ENCODE measurements around the gene CCDC85C.

CCDC85C gene

DNA sequence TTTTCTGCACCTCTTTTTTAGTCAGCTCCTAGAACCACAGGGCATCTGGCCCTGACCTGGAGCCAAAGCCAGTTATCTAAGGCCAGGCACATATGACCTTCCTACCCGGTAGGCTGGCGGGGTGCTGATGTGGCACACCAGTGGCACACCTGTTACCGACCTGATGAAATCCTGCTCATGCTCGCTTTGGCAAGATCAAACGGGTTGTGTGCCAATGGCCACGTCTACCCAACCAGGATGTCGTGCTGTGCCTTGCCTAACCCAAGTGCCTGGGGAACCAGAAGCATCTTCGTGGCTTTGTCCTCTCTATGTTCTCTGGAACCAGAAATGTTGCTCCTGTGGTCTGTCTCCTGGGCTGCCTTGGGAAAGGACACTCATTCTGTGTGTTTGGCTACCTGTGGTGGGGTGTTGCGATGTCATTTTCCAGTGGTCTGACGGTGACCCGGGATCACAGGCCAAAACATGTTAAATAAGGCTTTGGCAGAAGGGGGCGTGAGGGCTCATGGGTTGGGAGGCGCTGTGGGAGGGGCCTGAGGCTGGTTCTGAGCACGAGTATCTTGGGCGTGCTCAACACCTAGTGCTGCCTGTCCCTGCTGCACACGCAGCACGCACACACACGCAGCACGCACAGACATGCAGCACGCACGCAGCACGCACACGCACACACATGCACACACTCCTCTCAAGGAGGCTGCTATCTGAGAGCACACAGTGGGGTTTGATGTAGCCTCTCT is 94.9 kb downstream of the CCDC85C start:
- Histone ChIP-seq H3K36me3 (peaks cover 75% of the 10 kb centered on the region), H3K4me3 (ENCODE audit: low read depth, low read length) (no peak overlapping the region), H3K27me3 (no peaks in the 10 kb centered on the region), H3K4me1 (no peaks in the 10 kb centered on the region), H3K9me3 (no peaks in the 10 kb centered on the region)
- TF ChIP-seq, protein P1, sequence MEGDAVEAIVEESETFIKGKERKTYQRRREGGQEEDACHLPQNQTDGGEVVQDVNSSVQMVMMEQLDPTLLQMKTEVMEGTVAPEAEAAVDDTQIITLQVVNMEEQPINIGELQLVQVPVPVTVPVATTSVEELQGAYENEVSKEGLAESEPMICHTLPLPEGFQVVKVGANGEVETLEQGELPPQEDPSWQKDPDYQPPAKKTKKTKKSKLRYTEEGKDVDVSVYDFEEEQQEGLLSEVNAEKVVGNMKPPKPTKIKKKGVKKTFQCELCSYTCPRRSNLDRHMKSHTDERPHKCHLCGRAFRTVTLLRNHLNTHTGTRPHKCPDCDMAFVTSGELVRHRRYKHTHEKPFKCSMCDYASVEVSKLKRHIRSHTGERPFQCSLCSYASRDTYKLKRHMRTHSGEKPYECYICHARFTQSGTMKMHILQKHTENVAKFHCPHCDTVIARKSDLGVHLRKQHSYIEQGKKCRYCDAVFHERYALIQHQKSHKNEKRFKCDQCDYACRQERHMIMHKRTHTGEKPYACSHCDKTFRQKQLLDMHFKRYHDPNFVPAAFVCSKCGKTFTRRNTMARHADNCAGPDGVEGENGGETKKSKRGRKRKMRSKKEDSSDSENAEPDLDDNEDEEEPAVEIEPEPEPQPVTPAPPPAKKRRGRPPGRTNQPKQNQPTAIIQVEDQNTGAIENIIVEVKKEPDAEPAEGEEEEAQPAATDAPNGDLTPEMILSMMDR (IDR thresholded peaks at IDR 0.05; ENCODE audit: low read depth, low read length): no peak
- DNase-seq: no peak

DNA sequence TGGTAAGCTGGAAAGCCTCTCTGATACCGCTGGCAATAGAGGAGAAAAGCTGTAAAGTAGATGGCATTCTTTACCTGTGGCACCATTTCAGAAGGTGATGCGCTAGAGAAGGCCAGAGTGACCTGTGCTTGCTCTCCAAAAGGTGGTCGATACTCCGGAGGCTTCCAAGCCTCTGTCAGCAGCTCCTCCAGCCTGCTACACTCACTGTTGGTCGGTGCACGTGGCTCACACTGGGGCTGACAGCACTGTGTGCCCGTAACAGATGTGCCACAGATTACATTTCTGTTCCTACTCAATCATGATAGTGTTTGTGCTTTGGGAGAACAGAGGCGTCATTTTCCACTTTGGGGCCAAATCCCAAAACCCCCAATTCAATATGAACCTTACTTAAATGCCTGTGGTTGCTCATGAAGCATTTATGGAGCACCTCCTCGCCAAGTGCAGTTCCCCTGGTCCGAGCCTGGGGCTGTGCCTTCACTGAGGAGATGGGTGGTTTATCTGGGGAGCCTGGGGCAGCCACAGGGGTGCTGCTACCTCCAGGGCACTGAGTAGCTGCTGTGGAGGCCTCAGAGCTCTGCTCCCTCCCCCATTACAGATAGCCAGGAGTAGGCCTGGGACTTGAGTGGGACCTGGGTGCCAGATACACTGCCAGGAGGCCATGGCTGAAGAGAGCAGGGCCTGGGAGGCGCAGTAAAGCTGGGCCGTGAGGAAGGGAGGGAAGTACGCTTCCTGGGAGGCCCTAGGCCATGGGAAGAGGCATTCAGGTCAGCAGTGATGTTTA is 96.0 kb downstream of the CCDC85C start:
- no peak for DNase-seq
- H3K27me3 ChIP-seq: no peaks in the 10 kb centered on the region
- peaks cover 73% of the 10 kb centered on the region for H3K36me3 ChIP-seq
- H3K4me1 ChIP-seq: no peaks in the 10 kb centered on the region
- H3K4me3 ChIP-seq (ENCODE audit: low read depth, low read length): no peak overlapping the region
- no peaks in the 10 kb centered on the region for H3K9me3 ChIP-seq
- TF ChIP-seq, protein P1 (IDR thresholded peaks at IDR 0.05; ENCODE audit: low read depth, low read length): no peak

DNA sequence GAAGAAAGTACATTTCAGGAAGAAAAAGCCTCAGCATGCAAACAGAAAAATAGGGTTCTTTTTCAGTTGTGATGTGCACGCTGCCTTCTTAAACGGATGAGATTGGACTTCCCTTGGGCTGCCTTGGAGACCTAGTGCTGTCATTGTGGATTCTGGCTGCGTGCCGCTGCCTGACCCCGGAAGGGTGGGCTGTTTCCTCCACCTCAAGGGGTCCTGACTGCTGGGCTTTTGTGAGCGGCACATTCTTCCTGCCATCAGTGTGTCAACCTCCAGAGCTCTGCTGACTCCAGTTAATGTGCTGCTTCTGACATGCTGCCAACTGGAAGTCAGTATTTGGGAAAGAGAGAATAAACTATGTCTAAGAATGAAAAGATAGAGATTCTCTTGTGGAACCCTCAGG is 97.7 kb downstream of the CCDC85C start:
- DNase-seq: no peak
- peaks cover 86% of the 10 kb centered on the region for H3K36me3 ChIP-seq
- no peaks in the 10 kb centered on the region for H3K27me3 ChIP-seq
- H3K4me3 ChIP-seq (ENCODE audit: low read depth, low read length): no peak overlapping the region
- no peaks in the 10 kb centered on the region for H3K4me1 ChIP-seq
- TF ChIP-seq, protein P1 (IDR thresholded peaks at IDR 0.05; ENCODE audit: low read depth, low read length): no peak
- no peaks in the 10 kb centered on the region for H3K9me3 ChIP-seq

DNA sequence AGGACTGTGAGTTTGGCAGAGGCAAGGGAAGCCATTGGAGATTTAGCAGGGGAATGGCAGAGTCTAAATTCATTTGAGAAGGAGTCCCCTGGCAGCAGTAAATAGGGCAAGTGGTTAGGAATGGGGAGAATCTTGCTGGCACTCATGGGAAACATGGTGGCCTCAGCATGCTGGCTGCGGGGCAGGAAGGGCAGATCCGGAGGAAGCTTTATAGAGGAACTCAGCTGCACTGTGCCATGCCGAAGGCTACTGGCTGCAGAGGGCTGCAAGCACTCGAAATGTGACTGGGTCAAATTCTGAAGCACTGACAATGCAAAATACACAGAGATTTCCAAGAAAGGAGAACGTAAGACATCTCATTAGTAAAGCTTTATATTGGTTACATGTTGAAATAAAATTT is 98.9 kb downstream of the CCDC85C start:
- H3K36me3 ChIP-seq: peaks cover 93% of the 10 kb centered on the region
- no peak overlapping the region for H3K4me3 ChIP-seq (ENCODE audit: low read depth, low read length)
- no peak for DNase-seq
- no peaks in the 10 kb centered on the region for H3K4me1 ChIP-seq
- TF ChIP-seq, protein P1 (IDR thresholded peaks at IDR 0.05; ENCODE audit: low read depth, low read length): no peak
- no peaks in the 10 kb centered on the region for H3K27me3 ChIP-seq
- H3K9me3 ChIP-seq: no peaks in the 10 kb centered on the region

DNA sequence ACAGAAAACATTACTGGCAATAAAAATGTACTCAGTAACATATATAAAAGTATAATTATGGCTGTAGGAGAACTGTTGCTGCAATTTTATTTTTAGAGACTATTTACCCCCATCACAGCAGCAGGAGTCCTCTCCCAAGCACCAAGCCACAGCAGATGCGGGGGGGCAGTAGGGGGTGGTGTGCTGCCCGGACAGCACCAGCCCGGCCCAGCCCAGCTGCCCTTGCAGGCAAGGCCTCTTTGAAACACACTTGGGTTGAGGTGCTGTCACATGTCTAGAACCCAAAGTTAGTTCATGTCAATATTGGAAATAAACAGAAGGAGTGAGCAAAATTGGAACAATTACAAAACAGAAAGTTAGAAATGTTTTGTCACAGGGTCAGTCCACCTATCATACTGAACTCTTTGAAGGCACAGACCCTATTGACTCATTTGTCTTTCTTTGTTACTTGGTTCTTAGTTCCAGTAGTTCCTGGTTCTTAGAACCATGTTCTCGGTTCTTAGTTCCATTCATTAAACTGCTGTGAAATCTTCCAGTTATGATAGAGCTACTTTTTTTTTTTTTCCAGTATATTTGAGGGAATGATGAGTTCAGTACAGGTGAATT is 100.1 kb downstream of the CCDC85C start:
- peaks cover 87% of the 10 kb centered on the region for H3K36me3 ChIP-seq
- TF ChIP-seq, protein P1 (IDR thresholded peaks at IDR 0.05; ENCODE audit: low read depth, low read length): no peak
- no peaks in the 10 kb centered on the region for H3K4me1 ChIP-seq
- H3K9me3 ChIP-seq: no peaks in the 10 kb centered on the region
- H3K4me3 ChIP-seq (ENCODE audit: low read depth, low read length): no peak overlapping the region
- DNase-seq: no peak
- H3K27me3 ChIP-seq: no peaks in the 10 kb centered on the region
